ENCODE results near the gene PDZD4.

The PDZD4 gene

DNA sequence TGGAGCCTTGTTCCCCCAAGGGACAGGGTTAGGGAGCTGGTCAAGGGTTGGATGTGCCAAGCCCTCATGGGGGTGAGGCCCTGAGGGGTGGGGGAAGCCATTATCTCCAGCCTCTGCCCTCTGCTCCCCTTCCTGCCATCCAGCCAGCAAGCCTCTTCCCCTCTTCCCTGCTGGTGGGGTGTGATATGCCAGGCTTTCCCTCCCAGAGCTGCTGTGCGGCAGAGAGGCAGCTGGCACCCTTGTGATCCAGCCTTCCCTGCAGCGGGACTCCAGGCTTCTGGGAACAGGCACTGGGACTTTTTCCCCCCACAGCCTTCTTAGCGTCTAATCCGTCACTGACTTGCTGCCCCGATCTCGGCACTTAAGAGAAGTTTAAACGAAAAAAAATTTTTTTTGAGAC lies 29.6 kb downstream of the PDZD4 start:
- POLR2A ChIA-PET (ENCODE audit: low non-redundant PET), result no interaction called here
- no peak overlapping the region for H3K27ac ChIP-seq
- no peak for DNase-seq (ENCODE audit: low spot score)
- TF ChIP-seq, protein P1, sequence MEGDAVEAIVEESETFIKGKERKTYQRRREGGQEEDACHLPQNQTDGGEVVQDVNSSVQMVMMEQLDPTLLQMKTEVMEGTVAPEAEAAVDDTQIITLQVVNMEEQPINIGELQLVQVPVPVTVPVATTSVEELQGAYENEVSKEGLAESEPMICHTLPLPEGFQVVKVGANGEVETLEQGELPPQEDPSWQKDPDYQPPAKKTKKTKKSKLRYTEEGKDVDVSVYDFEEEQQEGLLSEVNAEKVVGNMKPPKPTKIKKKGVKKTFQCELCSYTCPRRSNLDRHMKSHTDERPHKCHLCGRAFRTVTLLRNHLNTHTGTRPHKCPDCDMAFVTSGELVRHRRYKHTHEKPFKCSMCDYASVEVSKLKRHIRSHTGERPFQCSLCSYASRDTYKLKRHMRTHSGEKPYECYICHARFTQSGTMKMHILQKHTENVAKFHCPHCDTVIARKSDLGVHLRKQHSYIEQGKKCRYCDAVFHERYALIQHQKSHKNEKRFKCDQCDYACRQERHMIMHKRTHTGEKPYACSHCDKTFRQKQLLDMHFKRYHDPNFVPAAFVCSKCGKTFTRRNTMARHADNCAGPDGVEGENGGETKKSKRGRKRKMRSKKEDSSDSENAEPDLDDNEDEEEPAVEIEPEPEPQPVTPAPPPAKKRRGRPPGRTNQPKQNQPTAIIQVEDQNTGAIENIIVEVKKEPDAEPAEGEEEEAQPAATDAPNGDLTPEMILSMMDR (conservative IDR thresholded peaks at IDR 0.05; ENCODE audit: low read depth), result no peak
- CTCF ChIA-PET, result no interaction called here

DNA sequence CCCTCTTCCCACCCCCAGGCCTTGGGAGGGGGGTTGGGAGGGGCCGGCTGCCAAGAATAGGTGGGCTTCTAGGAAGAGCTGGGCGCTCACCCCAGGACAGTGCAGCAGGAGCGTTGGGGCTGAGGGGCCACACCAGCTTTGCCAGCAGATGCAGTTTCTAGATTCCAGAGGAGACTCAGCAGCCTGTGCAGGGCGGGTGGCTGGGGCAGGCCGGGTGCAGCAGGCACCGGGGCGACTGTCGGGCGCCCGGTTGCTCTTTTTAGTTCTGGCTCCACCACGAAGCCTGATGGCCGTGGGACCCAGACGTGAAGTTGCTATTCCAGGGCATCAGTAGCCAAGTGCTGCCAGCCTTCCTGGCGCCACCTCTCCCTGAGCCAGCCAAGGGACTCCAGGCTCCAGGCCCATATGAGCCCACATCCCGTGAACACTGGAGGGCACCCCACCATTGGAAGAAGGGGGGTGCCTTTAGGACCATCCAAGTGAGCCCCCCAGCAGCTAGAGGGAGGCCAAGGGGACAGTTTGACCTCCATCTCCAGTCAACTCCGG lies 30.1 kb downstream of the PDZD4 start:
- TF ChIP-seq, protein P1 (conservative IDR thresholded peaks at IDR 0.05; ENCODE audit: low read depth), result no peak
- H3K27ac ChIP-seq, result no peak overlapping the region
- DNase-seq (ENCODE audit: low spot score), result no peak
- CTCF ChIA-PET, result no interaction called here
- POLR2A ChIA-PET (ENCODE audit: low non-redundant PET), result no interaction called here

DNA sequence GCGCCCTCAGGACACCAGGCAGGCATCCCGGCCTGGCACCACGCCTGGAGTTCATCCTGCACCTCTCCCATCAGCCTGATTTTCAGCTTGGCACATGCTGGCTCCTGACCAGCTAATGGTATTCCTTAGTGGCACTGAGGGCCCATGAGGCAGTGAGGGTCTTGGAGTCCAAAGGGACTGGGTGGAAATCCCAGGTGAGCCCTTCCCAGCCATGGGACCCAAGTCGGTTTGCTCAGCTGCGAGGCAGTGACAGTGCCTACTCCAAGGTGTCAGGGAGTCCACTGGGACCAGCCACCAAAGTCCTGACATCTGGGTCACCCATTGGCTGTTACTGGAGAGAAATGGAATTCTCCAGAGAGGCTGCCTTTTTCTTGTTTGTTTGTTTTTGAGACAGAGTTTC lies 31.0 kb downstream of the PDZD4 start:
- no peak for DNase-seq (ENCODE audit: low spot score)
- TF ChIP-seq, protein P1 (conservative IDR thresholded peaks at IDR 0.05; ENCODE audit: low read depth), result no peak
- CTCF ChIA-PET, result interaction anchor here (0.9 kb wide), 1 partner anchor 20 kb away, joined by 4 read pairs; no protein-coding TSS in a partner anchor
- POLR2A ChIA-PET (ENCODE audit: low non-redundant PET), result no interaction called here
- H3K27ac ChIP-seq, result peak overlapping the region; percentile 21

DNA sequence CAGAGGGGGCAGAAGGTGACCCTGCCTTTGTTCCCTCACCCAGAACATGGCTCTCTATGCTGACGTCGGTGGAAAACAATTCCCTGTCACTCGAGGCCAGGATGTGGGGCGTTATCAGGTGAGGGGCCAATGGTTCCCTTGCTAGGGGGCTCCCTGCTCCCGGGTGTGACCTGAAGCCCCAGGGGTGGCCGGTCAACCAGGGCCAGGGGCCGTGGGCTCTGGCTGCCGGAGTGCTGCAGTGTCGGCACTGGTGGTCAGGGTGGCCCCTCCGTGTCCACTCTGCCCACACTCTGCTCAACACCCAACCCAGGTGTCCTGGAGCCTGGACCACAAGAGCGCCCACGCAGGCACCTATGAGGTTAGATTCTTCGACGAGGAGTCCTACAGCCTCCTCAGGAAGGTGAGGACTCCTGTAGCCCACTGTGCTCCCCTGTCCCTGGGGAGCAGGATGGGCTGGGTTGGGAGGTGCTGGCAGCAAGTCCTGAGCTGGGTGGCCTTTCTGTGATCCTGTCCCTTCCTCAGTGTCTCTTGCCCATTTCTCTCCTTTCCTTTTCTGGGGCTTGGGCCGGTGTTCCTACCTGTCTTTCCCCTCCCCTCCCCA lies 32.8 kb downstream of the PDZD4 start:
- POLR2A ChIA-PET (ENCODE audit: low non-redundant PET), result no interaction called here
- no peak overlapping the region for H3K27ac ChIP-seq
- no peak for DNase-seq (ENCODE audit: low spot score)
- TF ChIP-seq, protein P1 (conservative IDR thresholded peaks at IDR 0.05; ENCODE audit: low read depth), result no peak
- CTCF ChIA-PET, result no interaction called here

DNA sequence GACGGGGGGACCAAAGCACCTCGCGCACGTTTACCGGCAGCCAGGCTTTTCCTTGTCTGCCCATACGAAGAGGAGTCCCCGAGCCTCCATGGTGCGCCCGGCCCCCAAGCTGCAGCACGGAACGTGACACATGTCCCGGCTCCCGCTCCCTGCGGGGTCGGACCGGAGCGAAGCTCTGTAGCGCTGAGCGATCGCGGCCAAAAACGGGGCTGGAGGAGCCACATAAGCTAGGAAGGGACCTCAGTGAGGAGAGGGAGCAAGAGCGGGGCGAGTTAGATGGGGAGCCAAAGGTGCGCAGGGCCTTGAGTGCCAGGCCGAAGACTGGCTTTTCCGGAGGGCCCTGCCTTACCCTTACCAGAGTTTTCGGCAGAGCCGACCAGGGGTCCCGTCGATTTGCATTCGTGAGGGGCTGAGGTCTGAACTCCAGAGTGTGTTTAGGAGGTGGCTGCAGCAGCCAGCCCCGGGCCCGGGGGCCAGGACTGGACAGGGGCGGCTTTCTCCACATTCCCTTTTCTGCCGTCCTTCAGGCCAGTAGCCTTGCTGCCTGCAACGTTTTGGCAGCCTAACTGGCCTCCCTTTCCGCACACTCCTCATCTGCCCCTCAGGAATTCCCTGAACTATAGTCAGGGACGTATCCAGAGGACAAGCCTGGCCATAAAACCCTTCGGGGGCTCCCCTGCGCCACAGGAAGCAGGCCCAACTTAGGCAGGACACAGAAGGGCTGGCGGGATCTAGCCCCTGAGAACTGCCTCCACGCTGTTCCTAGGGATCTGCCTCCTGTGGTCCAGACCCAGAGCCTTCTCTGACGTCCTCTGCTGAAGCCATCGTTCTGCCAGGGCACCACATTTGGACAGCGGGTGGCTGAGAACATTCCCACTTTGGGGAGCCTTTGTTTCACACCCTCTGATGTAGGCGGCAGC lies 35.2 kb downstream of the PDZD4 start:
- ChIA-PET CTCF (no interaction called here), POLR2A (ENCODE audit: low non-redundant PET) (interaction anchor here (0.5 to 1.4 kb wide), 2 partner anchors 115 to 133 kb away, joined by 3 to 4 read pairs; no protein-coding TSS in a partner anchor)
- DNase-seq (ENCODE audit: low spot score), result no peak
- H3K27ac ChIP-seq, result peak overlapping the region; percentile 90
- TF ChIP-seq, protein P1 (conservative IDR thresholded peaks at IDR 0.05; ENCODE audit: low read depth), result no peak

DNA sequence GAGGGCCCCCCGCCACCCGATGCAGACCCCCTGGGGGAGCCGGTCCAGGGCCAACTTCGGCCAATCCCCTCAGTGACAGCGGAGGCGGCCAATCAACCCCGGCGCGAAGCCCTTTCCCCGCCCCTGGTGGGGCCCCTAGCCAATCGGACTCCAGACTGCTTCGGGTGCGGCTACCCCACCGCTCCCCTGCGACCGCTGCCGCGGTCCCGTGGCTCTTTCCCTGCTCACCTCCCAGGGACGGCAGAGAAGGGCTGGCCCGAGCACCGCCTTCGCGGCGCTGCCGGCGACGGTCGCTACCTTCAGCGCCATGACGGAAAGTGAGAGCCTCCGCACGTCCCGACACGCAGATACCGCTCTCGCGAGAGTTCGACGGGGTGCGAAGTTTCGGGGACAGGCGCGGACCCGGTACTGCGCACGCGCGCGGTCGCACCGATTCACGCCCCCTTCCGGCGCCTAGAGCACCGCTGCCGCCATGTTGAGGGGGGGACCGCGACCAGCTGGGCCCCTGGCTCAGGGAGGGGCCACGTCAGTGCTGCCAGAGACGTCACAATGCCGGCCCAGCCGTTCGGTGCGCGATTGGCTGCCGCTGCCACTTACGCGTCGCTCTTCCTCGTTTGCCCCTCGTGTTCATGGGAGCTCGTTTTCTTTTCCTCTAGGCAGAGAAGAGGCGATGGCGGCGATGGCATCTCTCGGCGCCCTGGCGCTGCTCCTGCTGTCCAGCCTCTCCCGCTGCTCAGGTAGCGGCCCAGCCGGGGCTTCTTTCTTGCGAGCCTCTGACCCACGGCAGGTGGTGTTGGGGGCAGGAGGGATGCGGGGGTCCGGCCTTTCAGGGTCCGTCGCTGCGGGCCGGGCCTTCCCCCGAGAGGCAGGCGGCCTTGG lies 36.1 kb downstream of the PDZD4 start, which contains the start of the genes IDH3G and SSR4:
IDH3G (minus strand) TSS at position 358 of the 879 bp plus-strand sequence; CDS start at position 309, 49 bp downstream.
SSR4 (plus strand) TSS at position 651 of the 879 bp plus-strand sequence; CDS start at position 671, 20 bp downstream.
- DNase-seq (ENCODE audit: low spot score), result peak; percentile 94
- H3K27ac ChIP-seq, result peak within 1 kb of the TSS; percentile 90
- TF ChIP-seq, protein P1 (conservative IDR thresholded peaks at IDR 0.05; ENCODE audit: low read depth), result no peak
- POLR2A ChIA-PET (ENCODE audit: low non-redundant PET), result interaction anchor here (0.5 to 1.4 kb wide), 2 partner anchors 116 to 134 kb away, joined by 3 to 4 read pairs; no protein-coding TSS in a partner anchor
- CTCF ChIA-PET, result no interaction called here

Measured in RWPE1 (cell line).